Left colon (tissue), 2 donors: ENCODE measurements around the gene EML1. TPM values are rescaled to one million over a fixed set of nuclear protein-coding genes. Genes with fewer than 3 reads are reported as not detected.

ENCODE experiments used
- ATAC-seq: fragments of 200-7000 bp; cut with Tn5 transposase; one replicate; pipeline ENCODE4 v1.9.1; 2020; ENCODE audit warnings: mild to moderate bottlenecking, moderate library complexity
- DNase-seq, 2 donors: peaks; one replicate each; pipeline ENCODE4 v3.0.0-alpha.2; 2020
- intact Hi-C, 2 donors: fragments of 100-400 bp; cut with DNase I in 1 of 2; cut with micrococcal nuclease in 1 of 2; formaldehyde crosslinking; loops; one replicate each; pipeline versions ENCODE4 v1.11.2 to v1.14.0; 2022; cut with DNase I, micrococcal nuclease
- total RNA-seq, 2 donors: library from RNA; stranded (reverse); fragmentation: NEBNext Ultra II Directional; extraction: Animal tissue kit (Norgen Biotek cat#: 25700); gene quantifications; one replicate each; pipeline ENCODE4 v1.2.1, GENCODE V29; 2021
- donor health status: DM: no; HTN: no; CAD: no.
- donor health status: DM: yes; HTN: yes; CAD: no.

Gene EML1
- total RNA-seq, 2 donors from 2014 or later, result 3.8 to 14.5 TPM

GRCh38 chr14:99812892-99813291 lies 19.7 kb downstream of the EML1 start:
- intact Hi-C loops, result no loop called here
- no peak for DNase-seq
- no peak for ATAC-seq

- intact Hi-C loops, result no loop called here
- ATAC-seq (no peak), DNase-seq (no peak)
Measured at GRCh38 chr14:99815696-99816095, 22.5 kb downstream of the EML1 start.

- ATAC-seq (no peak), DNase-seq (no peak)
- intact Hi-C loops, result no loop called here
Measured at GRCh38 chr14:99816217-99816616, 23.0 kb downstream of the EML1 start.

GRCh38 chr14:99816642-99817041 lies 23.4 kb downstream of the EML1 start:
- ATAC-seq, result no peak
- intact Hi-C loops, result no loop called here
- no peak for DNase-seq

DNA sequence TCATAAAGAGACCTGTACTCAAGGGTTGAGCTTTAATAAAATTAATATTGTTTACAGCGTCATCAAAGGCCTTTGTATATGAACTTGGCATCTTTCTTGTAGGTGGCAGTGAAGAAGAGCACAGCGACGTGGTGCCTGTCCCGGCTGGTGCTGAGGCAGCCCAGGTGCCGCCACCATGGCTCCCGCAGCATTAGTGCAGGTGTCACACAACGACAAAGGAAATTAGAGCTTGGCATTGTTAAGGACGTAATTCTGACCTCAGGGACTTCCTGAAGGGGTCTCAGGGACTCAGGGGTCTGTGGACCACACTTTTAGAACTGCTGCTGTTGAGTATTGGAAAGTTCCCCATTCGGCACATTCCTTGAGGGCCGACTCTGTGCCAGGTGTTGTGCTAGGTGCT lies 24.1 kb downstream of the EML1 start:
- DNase-seq (no peak), ATAC-seq (no peak)
- intact Hi-C loops, result no loop called here

DNA sequence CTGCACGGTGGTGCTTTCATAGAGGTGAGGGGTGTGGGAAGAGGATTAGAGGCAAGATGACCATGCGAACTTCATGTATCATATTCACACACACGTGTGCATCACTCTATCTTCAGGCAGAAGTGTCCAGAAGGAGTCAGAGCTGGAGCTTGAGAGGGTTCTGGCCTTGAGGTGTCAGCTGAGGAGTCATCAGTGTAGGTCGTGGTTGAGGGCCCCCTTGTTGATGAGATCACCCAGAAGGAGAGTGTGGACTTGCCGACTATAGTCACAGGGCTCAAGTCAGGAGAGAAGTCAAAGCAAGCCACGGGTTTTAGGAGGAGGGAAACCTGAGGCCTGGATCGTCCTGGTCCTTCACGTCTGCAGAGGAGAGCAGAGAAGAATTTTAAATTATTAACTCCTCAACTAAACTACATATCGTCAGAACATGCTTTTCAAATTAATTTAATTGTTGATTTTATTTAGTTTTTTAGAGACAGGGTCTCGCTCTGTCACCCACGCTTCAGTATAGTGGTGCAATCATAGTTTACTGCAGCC lies 25.4 kb downstream of the EML1 start:
- ATAC-seq, result no peak
- no peak for DNase-seq
- intact Hi-C loops, result no loop called here

DNA sequence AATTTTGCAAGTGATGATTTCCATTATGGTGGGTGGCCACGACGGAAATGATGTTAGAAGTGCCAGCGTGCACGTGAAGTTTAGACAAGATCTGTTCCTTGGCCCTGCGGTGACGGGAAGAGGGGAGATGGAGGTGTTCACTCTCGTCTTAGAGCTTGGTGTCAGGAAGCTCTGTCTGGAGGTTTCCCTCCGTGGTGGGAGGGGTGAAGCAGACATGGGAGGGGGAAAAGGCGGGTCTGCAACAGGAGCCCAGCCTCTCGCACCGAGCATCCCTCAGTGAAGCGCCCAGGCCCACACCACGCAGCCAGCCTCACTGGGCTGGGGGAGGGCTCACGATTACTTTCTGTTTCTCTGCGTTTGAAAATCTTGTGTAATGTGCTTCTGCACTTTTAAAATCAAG lies 26.3 kb downstream of the EML1 start:
- DNase-seq, result no peak
- intact Hi-C loops, result no loop called here
- ATAC-seq, result no peak

- no peak for ATAC-seq
- intact Hi-C loops, result no loop called here
- no peak for DNase-seq
Measured at GRCh38 chr14:99820702-99821331, 27.6 kb downstream of the EML1 start.

- ATAC-seq, result no peak
- no peak for DNase-seq
- intact Hi-C loops, result no loop called here
Measured at GRCh38 chr14:99821519-99822508, 28.6 kb downstream of the EML1 start.

GRCh38 chr14:99822800-99823455 lies 29.7 kb downstream of the EML1 start:
- intact Hi-C loops, result no loop called here
- no peak for DNase-seq
- ATAC-seq, result no peak

DNA sequence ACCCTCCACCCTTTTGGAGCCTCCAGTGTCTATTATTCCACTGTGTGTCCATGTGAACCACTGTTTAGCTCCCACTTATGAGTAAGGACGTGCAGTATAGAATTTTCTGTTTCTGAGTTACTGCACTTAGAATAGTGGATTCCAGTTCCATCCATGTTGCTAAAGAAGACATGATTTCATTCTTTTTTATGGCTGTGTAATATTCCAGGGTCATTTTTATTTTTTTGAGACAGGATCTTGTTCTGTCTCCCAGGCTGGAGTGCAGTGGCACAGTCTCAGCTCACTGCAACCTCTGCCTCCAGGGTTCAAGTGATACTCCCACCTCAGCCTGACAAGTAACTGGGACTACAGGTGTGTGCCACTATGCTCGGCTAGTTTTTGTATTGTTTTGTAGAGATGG lies 31.6 kb downstream of the EML1 start:
- DNase-seq, result no peak
- no peak for ATAC-seq
- intact Hi-C loops, result no loop called here

- intact Hi-C loops, result no loop called here
- no peak for DNase-seq
- no peak for ATAC-seq
Measured at GRCh38 chr14:99829450-99829849, 36.2 kb downstream of the EML1 start.

DNA sequence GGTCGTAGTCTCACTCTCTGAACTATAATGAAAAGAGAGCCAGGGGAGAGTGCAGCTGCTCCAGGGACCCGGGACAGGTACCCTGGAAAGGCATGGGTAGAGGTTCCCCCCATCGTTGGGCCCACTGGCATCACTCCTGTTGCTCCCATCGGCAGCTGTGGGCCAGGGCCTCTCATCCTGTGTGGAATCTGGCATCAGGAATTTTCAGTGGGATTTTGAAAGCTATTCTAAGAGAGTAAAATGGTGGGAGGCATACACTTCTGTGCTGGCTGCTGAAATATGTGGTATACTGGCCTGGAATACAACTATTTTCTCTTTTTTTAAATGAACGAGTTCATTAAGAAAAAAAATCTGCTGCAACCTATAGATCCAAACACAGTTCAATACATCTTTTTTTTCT lies 38.1 kb downstream of the EML1 start:
- intact Hi-C loops, result no loop called here
- no peak for ATAC-seq

GRCh38 chr14:99831903-99832685 lies 38.9 kb downstream of the EML1 start:
- intact Hi-C loops, result no loop called here
- no peak for ATAC-seq
- no peak for DNase-seq

More for the DNA sequence above, 38.1 kb downstream of the EML1 start:
- DNase-seq, result no peak

DNA sequence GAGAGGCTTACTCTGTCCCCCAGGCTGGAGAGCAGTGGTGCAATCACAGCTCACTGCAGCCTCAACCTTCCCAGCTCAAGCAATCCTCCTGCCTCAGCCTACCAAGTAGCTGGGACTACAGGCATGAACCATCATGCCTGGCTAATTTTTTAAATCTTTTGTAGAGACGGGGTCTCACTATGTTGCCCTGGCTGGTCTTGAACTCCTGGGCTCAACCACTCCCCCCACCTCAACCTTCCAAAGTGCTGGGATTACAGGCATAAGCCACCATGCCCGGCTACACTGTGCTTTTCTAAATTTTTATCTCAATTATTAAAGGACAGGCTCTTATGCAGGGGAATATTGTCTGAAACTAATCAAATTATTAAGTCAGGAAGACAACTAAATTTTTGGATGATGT lies 44.6 kb downstream of the EML1 start:
- no peak for DNase-seq
- intact Hi-C loops, result no loop called here
- ATAC-seq, result no peak

GRCh38 chr14:99838639-99839134 lies 45.5 kb downstream of the EML1 start:
- intact Hi-C loops, result no loop called here
- ATAC-seq (no peak), DNase-seq (no peak)

DNA sequence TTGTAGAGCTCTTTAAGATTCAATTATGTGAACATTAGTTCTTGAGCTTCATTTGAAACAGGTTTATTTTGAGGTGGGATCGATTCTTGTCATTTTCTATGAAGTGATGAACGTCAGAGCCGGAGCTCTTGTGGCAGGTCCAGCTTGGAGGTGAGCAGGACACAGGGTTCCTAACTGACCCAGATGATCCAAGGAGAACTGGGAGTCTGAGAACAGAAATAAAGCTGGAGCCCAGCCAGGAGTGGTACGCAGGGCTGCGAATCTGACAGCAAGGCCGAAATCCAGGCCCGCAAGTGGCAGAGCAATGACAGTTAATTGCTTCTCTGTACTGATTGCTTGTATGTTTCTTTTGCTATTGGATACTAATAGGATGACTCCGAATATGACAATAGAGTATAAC lies 46.5 kb downstream of the EML1 start:
- DNase-seq, result no peak
- intact Hi-C loops, result no loop called here
- ATAC-seq, result no peak

- intact Hi-C loops, result no loop called here
- DNase-seq, result no peak
- ATAC-seq, result no peak
Measured at GRCh38 chr14:99840265-99840664, 47.1 kb downstream of the EML1 start.
